Natural killer cell (primary cell): Measurements from ENCODE around the gene GSTA2. TPM values are rescaled to one million over a fixed set of nuclear protein-coding genes. Genes with fewer than 3 reads are reported as not detected.

Experiments used
- ATAC-seq, 3 donors: fragments of 150-1000 bp in 2 of 3; fragments of 200-7000 bp in 1 of 3; cut with Tn5 transposase; 1 replicate in 1 of 3; 2 replicates in 2 of 3; pipeline ENCODE4 v1.10.0; 2021; ENCODE audit warnings: mild to moderate bottlenecking in 2 of 3, moderate library complexity in 2 of 3
- DNase-seq, 2 donors: peaks; one replicate each; pipeline versions ENCODE4 v3.0.0 to v3.0.0-alpha.2; 2013 to 2021; ENCODE audit warnings: mixed read lengths in 1 of 2
- H3K27ac ChIP-seq: one replicate; pipeline ENCODE4 v1.5.1; 2013; ENCODE audit warnings: mild to moderate bottlenecking, low read length
- H3K27me3 ChIP-seq: one replicate; pipeline ENCODE4 v1.6.1; 2013; ENCODE audit warnings: low read length; ENCODE audit not compliant: control insufficient read depth, insufficient read depth
- H3K36me3 ChIP-seq: one replicate; pipeline ENCODE4 v1.6.1; 2013; ENCODE audit warnings: low read length; ENCODE audit not compliant: control insufficient read depth, insufficient read depth
- H3K4me1 ChIP-seq: one replicate; pipeline ENCODE4 v1.6.1; 2013; ENCODE audit warnings: low read length; ENCODE audit not compliant: control insufficient read depth, insufficient read depth
- H3K4me3 ChIP-seq: one replicate; pipeline ENCODE4 v1.5.1; 2013; ENCODE audit warnings: low read length
- H3K9me3 ChIP-seq: one replicate; pipeline ENCODE4 v1.6.1; 2013; ENCODE audit warnings: low read length; ENCODE audit not compliant: control insufficient read depth, insufficient read depth
- H3K27ac Mint-ChIP-seq, 2 donors: one replicate each; pipeline ENCODE4 v1.8.0; 2022; ENCODE audit warnings: mild to moderate bottlenecking in 2 of 2, mixed read lengths in 2 of 2, moderate library complexity in 1 of 2
- H3K27me3 Mint-ChIP-seq, 2 donors: one replicate each; pipeline ENCODE4 v1.8.0; 2022; ENCODE audit warnings: low read depth in 2 of 2, mixed read lengths in 2 of 2
- H3K36me3 Mint-ChIP-seq: one replicate; pipeline ENCODE4 v1.8.0; 2022; ENCODE audit warnings: mixed read lengths
- H3K4me1 Mint-ChIP-seq, 2 donors: one replicate each; pipeline ENCODE4 v1.8.0; 2022; ENCODE audit warnings: mixed read lengths in 2 of 2
- H3K4me3 Mint-ChIP-seq: one replicate; pipeline ENCODE4 v1.8.0; 2022; ENCODE audit warnings: mild to moderate bottlenecking, moderate library complexity, mixed read lengths
- H3K9me3 Mint-ChIP-seq, 2 donors: one replicate each; pipeline ENCODE4 v1.8.0; 2022; ENCODE audit warnings: mixed read lengths in 2 of 2
- WGBS: methylation state at CpG from one replicate; pipeline ENCODE4 v1.1.7; 2013; ENCODE audit warnings: missing lambda C conversion rate; ENCODE audit not compliant: insufficient coverage; 5-methylcytosine and 5-hydroxymethylcytosine counted together
- intact Hi-C: fragments of 100-400 bp; cut with micrococcal nuclease; formaldehyde crosslinking; loops from one replicate; pipeline ENCODE4 v1.14.2; 2022
- total RNA-seq, 4 donors: library from RNA; stranded (reverse); fragments of 120-200 nt in 1 of 4; gene quantifications; one replicate each; pipeline versions ENCODE4 v1.2.3 to v1.2.4, GENCODE V29; 2013 to 2022
- TF ChIP-seq, protein P1 (sequence below): fragments of 200-600 bp; IDR thresholded peaks from one replicate; pipeline ENCODE4 v1.8.0; 2022; ENCODE audit warnings: antibody characterized with exemption

GSTA2 gene
- total RNA-seq, 3 donors from 2014 or later (not counting 1 experiment from before 2014, with no cell fraction given), result not detected

DNA sequence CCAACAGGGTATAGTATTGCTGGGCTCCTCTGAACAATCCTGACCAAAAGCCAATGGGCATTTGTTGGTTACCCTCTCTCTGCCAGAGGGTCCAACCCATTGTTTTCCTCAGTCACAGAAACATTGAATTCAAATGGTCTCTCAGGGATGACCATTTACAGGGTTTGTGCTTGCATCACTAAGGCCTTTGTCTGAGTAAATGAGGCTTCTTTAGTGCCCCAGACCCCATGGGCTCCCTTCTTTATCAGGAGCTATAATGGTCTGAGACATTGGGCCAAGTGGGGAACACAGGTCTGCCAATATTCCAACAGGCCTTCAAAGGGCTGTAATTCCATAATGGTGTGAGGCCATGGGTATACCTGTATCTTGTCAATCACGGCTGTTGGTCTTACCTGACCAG, 27.1 kb downstream of the GSTA2 start:
- H3K27me3 ChIP-seq, result no peaks in the 10 kb centered on the region
- peaks cover 0 to 7% of the 10 kb centered on the region in 2 donors for H3K27me3 Mint-ChIP-seq
- H3K4me1 ChIP-seq, result no peaks in the 10 kb centered on the region
- no peaks in the 10 kb centered on the region for H3K36me3 ChIP-seq
- no peaks in the 10 kb centered on the region for H3K9me3 ChIP-seq
- TF ChIP-seq, protein P1, sequence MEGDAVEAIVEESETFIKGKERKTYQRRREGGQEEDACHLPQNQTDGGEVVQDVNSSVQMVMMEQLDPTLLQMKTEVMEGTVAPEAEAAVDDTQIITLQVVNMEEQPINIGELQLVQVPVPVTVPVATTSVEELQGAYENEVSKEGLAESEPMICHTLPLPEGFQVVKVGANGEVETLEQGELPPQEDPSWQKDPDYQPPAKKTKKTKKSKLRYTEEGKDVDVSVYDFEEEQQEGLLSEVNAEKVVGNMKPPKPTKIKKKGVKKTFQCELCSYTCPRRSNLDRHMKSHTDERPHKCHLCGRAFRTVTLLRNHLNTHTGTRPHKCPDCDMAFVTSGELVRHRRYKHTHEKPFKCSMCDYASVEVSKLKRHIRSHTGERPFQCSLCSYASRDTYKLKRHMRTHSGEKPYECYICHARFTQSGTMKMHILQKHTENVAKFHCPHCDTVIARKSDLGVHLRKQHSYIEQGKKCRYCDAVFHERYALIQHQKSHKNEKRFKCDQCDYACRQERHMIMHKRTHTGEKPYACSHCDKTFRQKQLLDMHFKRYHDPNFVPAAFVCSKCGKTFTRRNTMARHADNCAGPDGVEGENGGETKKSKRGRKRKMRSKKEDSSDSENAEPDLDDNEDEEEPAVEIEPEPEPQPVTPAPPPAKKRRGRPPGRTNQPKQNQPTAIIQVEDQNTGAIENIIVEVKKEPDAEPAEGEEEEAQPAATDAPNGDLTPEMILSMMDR, result no peak
- no peak for ATAC-seq
- no peak overlapping the region for H3K4me3 Mint-ChIP-seq
- no peaks in the 10 kb centered on the region for H3K4me1 Mint-ChIP-seq
- no peak for DNase-seq
- WGBS, result 87% methylated on average over 1 of the region's 1 CpG
- H3K4me3 ChIP-seq, result no peak overlapping the region
- no peaks in the 10 kb centered on the region for H3K9me3 Mint-ChIP-seq
- H3K36me3 Mint-ChIP-seq, result no peaks in the 10 kb centered on the region
- H3K27ac ChIP-seq, result no peak overlapping the region
- intact Hi-C loops, result no loop called here
- H3K27ac Mint-ChIP-seq, result no peak overlapping the region

DNA sequence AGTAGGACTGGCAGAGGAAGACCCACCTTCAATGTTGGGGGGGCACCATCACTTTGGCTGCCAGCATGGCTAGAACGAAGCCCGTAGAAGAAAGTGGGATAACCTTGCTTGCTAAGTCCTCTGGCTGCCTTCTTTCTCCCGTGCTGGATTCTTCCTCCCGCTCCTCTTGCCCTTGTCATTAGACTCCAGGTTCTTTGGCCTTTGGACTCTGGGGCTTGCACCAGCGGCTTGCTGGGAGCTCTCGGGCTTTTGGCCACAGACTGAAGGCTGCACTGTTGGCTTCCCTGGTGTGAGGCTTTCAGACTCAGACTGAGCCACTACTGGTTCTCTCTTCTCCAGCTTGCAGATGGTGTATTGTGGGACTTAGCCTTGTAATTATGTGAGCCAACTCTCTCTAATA, 28.2 kb downstream of the GSTA2 start:
- H3K27ac Mint-ChIP-seq, result no peak overlapping the region
- TF ChIP-seq, protein P1, result no peak
- intact Hi-C loops, result no loop called here
- no peak overlapping the region for H3K4me3 ChIP-seq
- no peak for DNase-seq
- no peak for ATAC-seq
- H3K36me3 Mint-ChIP-seq, result no peaks in the 10 kb centered on the region
- no peaks in the 10 kb centered on the region for H3K9me3 Mint-ChIP-seq
- no peaks in the 10 kb centered on the region for H3K9me3 ChIP-seq
- no peaks in the 10 kb centered on the region for H3K4me1 Mint-ChIP-seq
- H3K4me1 ChIP-seq, result no peaks in the 10 kb centered on the region
- H3K27ac ChIP-seq, result no peak overlapping the region
- H3K27me3 ChIP-seq, result no peaks in the 10 kb centered on the region
- no peak overlapping the region for H3K4me3 Mint-ChIP-seq
- H3K27me3 Mint-ChIP-seq, result peaks cover 0 to 7% of the 10 kb centered on the region in 2 donors
- WGBS, result 95% methylated on average over 6 of the region's 6 CpGs
- H3K36me3 ChIP-seq, result no peaks in the 10 kb centered on the region

- Histone ChIP-seq H3K4me1 (no peaks in the 10 kb centered on the region), H3K36me3 (no peaks in the 10 kb centered on the region), H3K9me3 (no peaks in the 10 kb centered on the region), H3K27me3 (no peaks in the 10 kb centered on the region), H3K4me3 (no peak overlapping the region), H3K27ac (no peak overlapping the region)
- no peaks in the 10 kb centered on the region for H3K9me3 Mint-ChIP-seq
- no peaks in the 10 kb centered on the region for H3K36me3 Mint-ChIP-seq
- no peak overlapping the region for H3K4me3 Mint-ChIP-seq
- H3K27ac Mint-ChIP-seq, result no peak overlapping the region
- DNase-seq (no peak), ATAC-seq (no peak)
- TF ChIP-seq, protein P1, result no peak
- intact Hi-C loops, result no loop called here
- 86% methylated on average over 3 of the region's 3 CpGs for WGBS
- no peaks in the 10 kb centered on the region for H3K4me1 Mint-ChIP-seq
- peaks cover 0 to 7% of the 10 kb centered on the region in 2 donors for H3K27me3 Mint-ChIP-seq
These were observed 29.2 kb downstream of the GSTA2 start for GRCh38 chr6:52734072-52734471.

GRCh38 chr6:52733172-52733571, 30.1 kb downstream of the GSTA2 start:
- Histone ChIP-seq H3K9me3 (no peaks in the 10 kb centered on the region), H3K36me3 (no peaks in the 10 kb centered on the region), H3K4me3 (no peak overlapping the region), H3K27me3 (no peaks in the 10 kb centered on the region), H3K4me1 (no peaks in the 10 kb centered on the region), H3K27ac (no peak overlapping the region)
- Mint-ChIP-seq H3K4me1 (no peaks in the 10 kb centered on the region), H3K27ac (no peak overlapping the region), H3K36me3 (no peaks in the 10 kb centered on the region), H3K27me3 (peaks cover 0 to 7% of the 10 kb centered on the region in 2 donors), H3K9me3 (no peaks in the 10 kb centered on the region), H3K4me3 (no peak overlapping the region)
- WGBS, result 84% methylated on average over 1 of the region's 1 CpG
- TF ChIP-seq, protein P1, result no peak
- ATAC-seq (no peak), DNase-seq (no peak)
- intact Hi-C loops, result no loop called here
